ENCODE data around the gene PKMYT1. TPM values are rescaled to one million over a fixed set of nuclear protein-coding genes. Genes with fewer than 3 reads are reported as not detected.

PKMYT1 gene
- total and polyA plus RNA-seq, 9 of the 15 experiments (the other 6 are each of a cell fraction or from before 2014, with no cell fraction given): 8.7 to 201 (median 37.8) TPM

- Histone ChIP-seq H3K27ac (ENCODE audit: extremely low read depth, low read depth, low read length) (no peak overlapping the region), H3K4me3 (no peak overlapping the region), H2AFZ (ENCODE audit: low read depth, low read length) (no peak overlapping the region), H3K9me3 (replicated peaks; ENCODE audit: control insufficient read depth, insufficient read depth, low read depth, low read length) (no peaks in the 10 kb centered on the region), H3K79me2 (ENCODE audit: control insufficient read depth, insufficient read depth, low read length) (peaks cover 22% of the 10 kb centered on the region), H4K20me1 (replicated peaks; ENCODE audit: control insufficient read depth, insufficient read depth, low read length) (peaks cover 16% of the 10 kb centered on the region), H3K9me1 (ENCODE audit: control insufficient read depth, insufficient read depth, low read length) (peaks cover 6% of the 10 kb centered on the region), H3K4me1 (replicated peaks in 1 of 2; ENCODE audit: control insufficient read depth in 2 of 2, insufficient read depth in 2 of 2, low read length in 2 of 2) (peaks cover 33 to 94% of the 10 kb centered on the region in 2 experiments), H3K27me3 (ENCODE audit: control insufficient read depth in 2 of 2, insufficient read depth in 2 of 2, low read length in 2 of 2) (no peaks in the 10 kb centered on the region), H3K36me3 (ENCODE audit: control insufficient read depth, insufficient read depth, low read length) (peaks cover 8% of the 10 kb centered on the region; the same call in 2 of the 3 replicates), H3K4me2 (ENCODE audit: insufficient read depth, low read length) (no peak overlapping the region), H3K9ac (ENCODE audit: insufficient read depth in 1 of 2, low read depth in 2 of 2, low read length in 2 of 2) (peak overlapping the region in 1 of 2 experiments; percentile 75; a peak in 2 of 4 replicates)
- FAIRE-seq (no peak), ATAC-seq (no peak), DNase-seq (ENCODE audit: extremely low read depth in 1 of 4, low spot score in 3 of 4) (no peak)
- intact Hi-C loops (cut with micrococcal nuclease): no loop called here
- in situ Hi-C loops (cut with MboI): no loop called here
- POLR2A ChIA-PET: no interaction called here
- 82% methylated on average over 14 of the region's 20 CpGs for WGBS (ENCODE audit: insufficient coverage, low coverage, missing lambda C conversion rate)
- 0 out of 2 replicates have a peak, but pooled peaks have one; percentile 2 for TF ChIP-seq ZFX (CRISPR knock-in tag; IDR thresholded peaks at IDR 0.05)
- TF ChIP-seq L3MBTL2 (IDR thresholded peaks at IDR 0.05): no peak
- BruUV-seq (replicated peaks): no TSS peak
- CTCF ChIA-PET (ENCODE audit: low intra/inter-chr PET ratio): no interaction called here
These were observed 37.1 kb upstream of the PKMYT1 start for GRCh38 chr16:3017344-3017743.

GRCh38 chr16:3015865-3016521 lies 35.7 kb upstream of the PKMYT1 start:
- Histone ChIP-seq H3K9ac (ENCODE audit: insufficient read depth in 1 of 2, low read depth in 2 of 2, low read length in 2 of 2) (peak overlapping the region; percentile 5 to 87; a peak in 2 of 4 replicates), H3K79me2 (ENCODE audit: control insufficient read depth, insufficient read depth, low read length) (peaks cover 8% of the 10 kb centered on the region), H3K27ac (ENCODE audit: extremely low read depth, low read depth, low read length) (peak overlapping the region; percentile 41), H3K9me3 (replicated peaks; ENCODE audit: control insufficient read depth, insufficient read depth, low read depth, low read length) (no peaks in the 10 kb centered on the region), H3K4me2 (ENCODE audit: insufficient read depth, low read length) (peak overlapping the region; percentile 42), H4K20me1 (replicated peaks; ENCODE audit: control insufficient read depth, insufficient read depth, low read length) (0 out of 2 replicates have a peak, but pooled peaks cover 4% of the 10 kb centered on the region), H3K36me3 (ENCODE audit: control insufficient read depth, insufficient read depth, low read length) (no peaks in the 10 kb centered on the region), H3K4me1 (replicated peaks in 1 of 2; ENCODE audit: control insufficient read depth in 2 of 2, insufficient read depth in 2 of 2, low read length in 2 of 2) (peaks cover 23 to 87% of the 10 kb centered on the region in 2 experiments), H3K27me3 (ENCODE audit: control insufficient read depth in 2 of 2, insufficient read depth in 2 of 2, low read length in 2 of 2) (no peaks in the 10 kb centered on the region), H2AFZ (ENCODE audit: low read depth, low read length) (peak overlapping the region; percentile 41; the same call in 1 of the 2 replicates), H3K9me1 (ENCODE audit: control insufficient read depth, insufficient read depth, low read length) (peaks cover 3% of the 10 kb centered on the region), H3K4me3 (no peak overlapping the region)
- in situ Hi-C loops (cut with MboI) (no loop called here), intact Hi-C loops (cut with micrococcal nuclease) (no loop called here)
- DNase-seq (ENCODE audit: extremely low read depth in 1 of 4, low spot score in 3 of 4) (peak; percentile 37 to 79 (median 54)), ATAC-seq (peak; percentile 32), FAIRE-seq (peak; percentile 90)
- ChIA-PET POLR2A (interaction anchor here (0.6 to 0.9 kb wide), 2 partner anchors 9 to 22 kb away, joined by 3 read pairs; no protein-coding TSS in a partner anchor), CTCF (ENCODE audit: low intra/inter-chr PET ratio) (no interaction called here)
- BruUV-seq (replicated peaks): no TSS peak
- 48% methylated on average over 13 of the region's 13 CpGs for WGBS (ENCODE audit: insufficient coverage, low coverage, missing lambda C conversion rate)
- TF ChIP-seq CTBP1 (IDR thresholded peaks at IDR 0.05; ENCODE audit: borderline replicate concordance) (peak; percentile 58; the same call in 1 of the 2 replicates), TGIF2 (CRISPR knock-in tag; IDR thresholded peaks at IDR 0.05) (no peak), NCOA4 (IDR thresholded peaks at IDR 0.05; ENCODE audit: partially characterized antibody) (no peak), ARID4B (CRISPR knock-in tag; IDR thresholded peaks at IDR 0.05) (no peak)
